ENCODE data around the gene KRTAP5-3.

GRCh38 chr11:1586699-1587098 lies 21.6 kb downstream of the KRTAP5-3 start:
- TF ChIP-seq POLR2A (IDR thresholded peaks at IDR 0.05) (no peak), CTCF (IDR thresholded peaks at IDR 0.05) (no peak)

Measured in adrenal gland (tissue), 5 donors.